ENCODE measurements around the gene ATF7.
"Not testable (repeated sequence)": the region's sequence is repeated elsewhere in the genome, so short reads cannot be mapped to it uniquely, and the experiment has no call there.

Gene ATF7

GRCh38 chr12:53645165-53645564 is 19.0 kb upstream of the ATF7 start:
- no peak for TF ChIP-seq CTCF (IDR thresholded peaks at IDR 0.05; ENCODE audit: low read depth, low read length)
- no peak overlapping the region for H3K4me3 ChIP-seq (ENCODE audit: low read depth, low read length)

- H3K4me3 ChIP-seq (ENCODE audit: low read depth, low read length), result no peak overlapping the region
- TF ChIP-seq CTCF (IDR thresholded peaks at IDR 0.05; ENCODE audit: low read depth, low read length), result no peak
These were observed 18.0 kb upstream of the ATF7 start for GRCh38 chr12:53644133-53644532.

GRCh38 chr12:53643232-53643979 is 17.2 kb upstream of the ATF7 start:
- H3K4me3 ChIP-seq (ENCODE audit: low read depth, low read length), result no peak overlapping the region
- TF ChIP-seq CTCF (IDR thresholded peaks at IDR 0.05; ENCODE audit: low read depth, low read length), result no peak

- no peak overlapping the region for H3K4me3 ChIP-seq (ENCODE audit: low read depth, low read length)
- TF ChIP-seq CTCF (IDR thresholded peaks at IDR 0.05; ENCODE audit: low read depth, low read length), result no peak
These were observed 11.9 kb upstream of the ATF7 start for GRCh38 chr12:53638057-53638456.

GRCh38 chr12:53636641-53637040 is 10.5 kb upstream of the ATF7 start:
- H3K4me3 ChIP-seq (ENCODE audit: low read depth, low read length), result no peak overlapping the region
- no peak for TF ChIP-seq CTCF (IDR thresholded peaks at IDR 0.05; ENCODE audit: low read depth, low read length)

GRCh38 chr12:53635708-53636107 is 9.5 kb upstream of the ATF7 start:
- not testable (repeated sequence) for H3K4me3 ChIP-seq (ENCODE audit: low read depth, low read length)

GRCh38 chr12:53631721-53632120 is 5.5 kb upstream of the ATF7 start:
- TF ChIP-seq CTCF (IDR thresholded peaks at IDR 0.05; ENCODE audit: low read depth, low read length), result no peak
- no peak overlapping the region for H3K4me3 ChIP-seq (ENCODE audit: low read depth, low read length)

GRCh38 chr12:53627919-53628318 is 1.7 kb upstream of the ATF7 start:
- no peak overlapping the region for H3K4me3 ChIP-seq (ENCODE audit: low read depth, low read length)
- no peak for TF ChIP-seq CTCF (IDR thresholded peaks at IDR 0.05; ENCODE audit: low read depth, low read length)

Measured in WI38 (cell line).